Psoas muscle (tissue), 8 donors: Measurements from ENCODE around the gene ADAP1. TPM values are rescaled to one million over a fixed set of nuclear protein-coding genes. Genes with fewer than 3 reads are reported as not detected.

Source experiments
- ATAC-seq, 4 donors: fragments of 200-7000 bp; cut with Tn5 transposase; one replicate each; pipeline ENCODE4 v1.9.1; 2020; ENCODE audit warnings: moderate library complexity in 3 of 4, mild to moderate bottlenecking in 2 of 4
- DNase-seq, 2 donors: peaks; one replicate each; pipeline ENCODE4 v3.0.0-alpha.2; 2020
- H3K27ac ChIP-seq: fragments of 200-600 bp; one replicate; pipeline ENCODE4 v1.8.0; 2022
- H3K27me3 ChIP-seq, 3 donors: fragments of 200-600 bp in 1 of 3; one replicate each; pipeline versions ENCODE4 v1.6.1 to v1.8.0; 2013 to 2022; ENCODE audit warnings: low read length in 2 of 3, mild to moderate bottlenecking in 2 of 3, moderate library complexity in 1 of 3; ENCODE audit not compliant: insufficient read depth in 3 of 3
- H3K36me3 ChIP-seq, 2 donors: fragments of 200-600 bp in 1 of 2; one replicate each; pipeline versions ENCODE4 v1.6.1 to v1.8.0; 2013 to 2022; ENCODE audit warnings: low read depth in 1 of 2, mild to moderate bottlenecking in 1 of 2, moderate library complexity in 1 of 2; ENCODE audit not compliant: insufficient read depth in 1 of 2
- H3K4me1 ChIP-seq: fragments of 200-600 bp; one replicate; pipeline ENCODE4 v1.8.0; 2022
- H3K4me3 ChIP-seq: fragments of 200-600 bp; one replicate; pipeline ENCODE4 v1.8.0; 2022; ENCODE audit warnings: mild to moderate bottlenecking
- H3K9me3 ChIP-seq: fragments of 200-600 bp; one replicate; pipeline ENCODE4 v1.8.0; 2022
- WGBS, 3 donors: extraction: QIAGEN DNeasy Blood & Tissue Kit; methylation state at CpG; one replicate each; pipeline versions ENCODE4 v1.1.6 to v1.1.7; 2013; 5-methylcytosine and 5-hydroxymethylcytosine counted together
- intact Hi-C, 2 donors: fragments of 100-400 bp; cut with DNase I; formaldehyde crosslinking; loops; one replicate each; pipeline versions ENCODE4 v1.11.0 to v1.14.2; 2022
- polyA plus RNA-seq, 3 donors: library from polyadenylated mRNA; stranded (reverse); fragments of 200-250 nt; gene quantifications; one replicate each; pipeline ENCODE4 v1.2.3, GENCODE V29; 2013
- total RNA-seq, 4 donors: library from RNA; stranded (reverse); fragmentation: NEBNext Ultra II Directional in 2 of 4; extraction: Animal tissue kit (Norgen Biotek cat#: 25700) in 2 of 4; gene quantifications; one replicate each; pipeline versions ENCODE4 v1.2.1 to v1.2.4, GENCODE V29; 2021 to 2023
- TF ChIP-seq, protein P1 (sequence below): fragments of 200-600 bp; IDR thresholded peaks from one replicate; pipeline ENCODE4 v1.8.0; 2022; ENCODE audit warnings: antibody characterized with exemption
- donor health status: healthy with polysubstance abuse.
- donor health status: DM: no; HTN: no; CAD: no; lungs with moderate emphysema.
- donor health status: Bipolar disorder and iron deficiency.
- donor health status: healthy.
- donor health status: DM: yes; HTN: yes; CAD: no.
- donor health status: DM: no; HTN: no; CAD: no.
- donor health status: DM: no; HTN: no; CAD: no.
- donor health status: DM: yes; HTN: yes; CAD: no.

ADAP1 gene
- total and polyA plus RNA-seq, 7 donors = 0.18 to 1.4 (median 0.88) TPM

DNA sequence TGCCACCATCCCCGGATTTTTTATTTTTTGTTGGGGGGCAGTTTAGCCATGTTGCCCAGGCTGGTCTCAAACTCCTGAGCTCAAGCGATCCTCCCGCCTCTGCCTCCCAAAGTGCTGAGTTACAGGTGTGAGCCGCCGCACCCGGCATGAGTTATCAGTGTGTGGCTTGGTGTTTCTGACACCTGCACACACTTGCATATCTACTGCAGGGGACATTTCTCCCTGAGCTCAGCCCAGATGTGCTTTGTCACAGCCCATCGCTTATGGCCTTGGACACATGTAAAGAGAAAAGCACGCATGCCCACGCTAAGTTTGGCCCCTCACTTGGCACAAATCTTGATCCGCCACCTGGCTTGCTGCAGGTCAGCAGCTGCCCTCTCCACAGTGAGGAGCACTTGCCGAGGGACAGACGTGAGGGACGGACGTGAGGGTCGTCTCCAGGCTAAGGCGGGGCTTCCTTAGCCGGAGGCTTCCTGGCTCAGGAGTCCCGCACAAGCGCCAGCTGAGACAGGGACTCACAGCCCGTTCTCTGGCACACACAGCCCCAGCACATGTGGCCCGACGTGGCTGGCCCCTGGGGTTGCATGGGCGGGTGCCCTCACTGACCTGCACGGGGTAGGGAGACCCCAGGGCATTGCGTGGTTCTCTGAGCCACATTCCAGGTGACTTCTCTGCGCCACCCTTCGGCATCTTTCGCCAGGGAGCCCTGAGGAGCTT, 40.3 kb upstream of the ADAP1 start:
- Histone ChIP-seq H3K4me3 (no peak overlapping the region), H3K27ac (no peak overlapping the region), H3K36me3 (peaks cover 0 to 6% of the 10 kb centered on the region in 2 donors), H3K9me3 (no peaks in the 10 kb centered on the region), H3K27me3 (peaks cover 0 to 25% (median 11%) of the 10 kb centered on the region in 3 donors), H3K4me1 (peaks cover 9% of the 10 kb centered on the region)
- DNase-seq = no peak
- intact Hi-C loops = loop anchor here in 1 of 2 donors (10.0 kb wide), 1 partner anchor 180 kb away; no protein-coding TSS in a partner anchor
- WGBS, 3 donors = 65 to 77% (median 66%) methylated on average over 26 to 28 of the region's 28 CpGs
- TF ChIP-seq, protein P1, sequence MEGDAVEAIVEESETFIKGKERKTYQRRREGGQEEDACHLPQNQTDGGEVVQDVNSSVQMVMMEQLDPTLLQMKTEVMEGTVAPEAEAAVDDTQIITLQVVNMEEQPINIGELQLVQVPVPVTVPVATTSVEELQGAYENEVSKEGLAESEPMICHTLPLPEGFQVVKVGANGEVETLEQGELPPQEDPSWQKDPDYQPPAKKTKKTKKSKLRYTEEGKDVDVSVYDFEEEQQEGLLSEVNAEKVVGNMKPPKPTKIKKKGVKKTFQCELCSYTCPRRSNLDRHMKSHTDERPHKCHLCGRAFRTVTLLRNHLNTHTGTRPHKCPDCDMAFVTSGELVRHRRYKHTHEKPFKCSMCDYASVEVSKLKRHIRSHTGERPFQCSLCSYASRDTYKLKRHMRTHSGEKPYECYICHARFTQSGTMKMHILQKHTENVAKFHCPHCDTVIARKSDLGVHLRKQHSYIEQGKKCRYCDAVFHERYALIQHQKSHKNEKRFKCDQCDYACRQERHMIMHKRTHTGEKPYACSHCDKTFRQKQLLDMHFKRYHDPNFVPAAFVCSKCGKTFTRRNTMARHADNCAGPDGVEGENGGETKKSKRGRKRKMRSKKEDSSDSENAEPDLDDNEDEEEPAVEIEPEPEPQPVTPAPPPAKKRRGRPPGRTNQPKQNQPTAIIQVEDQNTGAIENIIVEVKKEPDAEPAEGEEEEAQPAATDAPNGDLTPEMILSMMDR = no peak
- no peak for ATAC-seq

DNA sequence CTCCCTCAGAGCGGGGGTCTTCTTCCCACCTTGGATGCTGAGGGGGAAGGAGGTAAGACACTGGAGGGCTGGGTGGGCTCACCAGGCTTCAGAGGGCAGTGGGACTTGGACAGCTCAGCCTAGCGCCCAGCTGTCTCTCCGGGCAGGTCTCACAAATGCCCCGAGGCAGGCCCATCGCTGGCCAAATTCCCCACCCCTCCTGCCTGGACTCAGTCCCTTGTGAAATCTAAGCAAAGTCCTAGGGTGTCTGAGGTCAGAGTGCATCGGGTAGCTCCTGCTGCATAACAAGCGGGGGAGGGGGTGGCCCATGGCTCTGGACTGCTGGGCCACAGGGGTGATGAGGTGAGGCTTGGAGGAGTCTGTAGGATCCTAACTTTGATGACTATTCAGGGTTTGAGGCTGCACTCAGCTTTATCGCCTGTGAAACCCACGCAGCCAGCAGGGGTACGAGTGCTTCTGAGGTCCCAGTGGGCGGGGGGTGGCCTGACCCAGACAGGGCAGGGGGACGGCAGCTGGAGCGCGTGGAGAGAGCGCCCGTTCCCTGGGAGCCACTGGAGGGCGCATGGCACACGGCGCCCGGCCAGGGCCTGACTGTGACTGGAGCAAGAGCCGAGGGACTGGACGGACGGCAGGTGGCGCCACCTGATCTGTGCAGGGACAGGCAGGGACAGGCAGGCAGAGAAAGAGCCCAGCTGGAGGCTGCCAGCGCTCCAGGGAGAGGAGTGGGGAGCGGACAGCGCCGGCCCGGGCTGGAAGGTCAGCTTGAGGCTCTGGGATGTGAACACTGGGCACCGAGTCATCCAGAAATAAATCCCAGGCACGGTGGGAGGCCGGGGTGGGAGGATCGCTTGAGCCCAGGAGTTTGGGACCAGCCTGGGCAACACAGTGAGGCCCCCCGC, 38.5 kb upstream of the ADAP1 start:
- ATAC-seq = peak; percentile 98 to 99 (median 98)
- H3K27ac ChIP-seq = no peak overlapping the region
- peaks cover 0 to 42% (median 17%) of the 10 kb centered on the region in 3 donors for H3K27me3 ChIP-seq
- TF ChIP-seq, protein P1 = peak; percentile 99
- H3K9me3 ChIP-seq = no peaks in the 10 kb centered on the region
- peaks cover 9% of the 10 kb centered on the region for H3K4me1 ChIP-seq
- no peak overlapping the region for H3K4me3 ChIP-seq
- peak; percentile 98 to 99 for DNase-seq
- intact Hi-C loops = loop anchor here (1.0 to 10.0 kb wide), 3 partner anchors 72 to 184 kb away; no protein-coding TSS in a partner anchor
- WGBS, 3 donors = 13 to 19% (median 17%) methylated on average over 30 to 34 of the region's 34 CpGs
- H3K36me3 ChIP-seq = peaks cover 0 to 6% of the 10 kb centered on the region in 2 donors

DNA sequence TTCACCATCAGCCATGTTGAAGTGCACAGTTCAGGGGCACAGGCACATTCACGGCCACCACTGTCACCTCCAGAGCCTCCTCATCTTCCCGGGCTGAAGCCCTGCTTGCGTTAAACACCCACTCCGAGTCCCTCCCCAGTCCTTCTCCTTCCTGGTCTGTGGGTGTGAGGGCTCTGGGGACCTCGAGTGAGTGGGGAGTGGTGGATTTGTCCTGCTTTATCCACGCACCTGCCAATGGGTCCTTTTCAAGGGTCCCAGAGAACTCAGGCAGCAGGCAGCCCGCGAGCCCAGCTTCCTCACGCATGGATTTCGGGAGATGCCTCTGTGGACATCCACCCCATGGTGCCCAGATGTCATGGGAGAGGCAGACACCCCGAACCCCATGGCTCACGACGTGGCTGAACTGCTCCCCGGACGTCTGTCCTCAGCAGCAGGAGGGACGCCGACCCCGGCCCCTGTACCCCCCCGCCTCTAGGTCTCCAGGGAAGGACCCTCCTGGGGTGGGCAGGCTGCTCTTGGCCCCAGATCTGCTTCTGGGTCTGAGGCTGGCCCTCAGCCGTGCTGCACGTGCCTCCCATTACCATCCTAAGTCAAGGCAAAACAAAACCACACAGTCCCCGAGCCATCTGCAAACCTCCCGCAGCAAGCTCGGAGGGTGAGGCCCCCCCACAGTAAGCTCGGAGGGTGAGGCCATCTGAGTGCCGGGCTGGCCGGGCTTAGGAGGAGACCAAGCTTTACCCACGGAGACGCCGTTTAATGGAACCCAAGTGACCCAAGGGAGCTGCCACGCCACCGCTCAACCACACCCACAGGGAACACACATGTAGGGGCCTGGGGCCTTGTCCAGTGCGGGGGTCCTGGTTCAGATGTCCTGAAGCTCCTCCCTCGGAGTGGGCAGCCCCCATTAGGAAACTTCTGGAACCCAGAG, 37.5 kb upstream of the ADAP1 start:
- Histone ChIP-seq H3K27ac (no peak overlapping the region), H3K36me3 (peaks cover 0 to 4% of the 10 kb centered on the region in 2 donors), H3K9me3 (no peaks in the 10 kb centered on the region), H3K27me3 (peaks cover 0 to 52% (median 17%) of the 10 kb centered on the region in 3 donors), H3K4me1 (peaks cover 9% of the 10 kb centered on the region), H3K4me3 (no peak overlapping the region)
- DNase-seq (no peak), ATAC-seq (no peak)
- intact Hi-C loops = loop anchor here (2.0 to 10.0 kb wide), 2 partner anchors 183 to 185 kb away; no protein-coding TSS in a partner anchor
- 43 to 60% (median 47%) methylated on average over 33 to 34 of the region's 34 CpGs for WGBS, 3 donors
- TF ChIP-seq, protein P1 = no peak
